ENCODE results near the gene STRIT1.

- no peak for TF ChIP-seq POLR2A (IDR thresholded peaks at IDR 0.05)
- no peak for TF ChIP-seq EP300 (IDR thresholded peaks at IDR 0.05)
- TF ChIP-seq POLR2AphosphoS5 (IDR thresholded peaks at IDR 0.05), result no peak
These were observed 11.6 kb downstream of the STRIT1 start for GRCh38 chr3:155281912-155282311.

All from stomach (tissue), 4 donors.